ENCODE data around the gene CCL1.

Gene CCL1

DNA sequence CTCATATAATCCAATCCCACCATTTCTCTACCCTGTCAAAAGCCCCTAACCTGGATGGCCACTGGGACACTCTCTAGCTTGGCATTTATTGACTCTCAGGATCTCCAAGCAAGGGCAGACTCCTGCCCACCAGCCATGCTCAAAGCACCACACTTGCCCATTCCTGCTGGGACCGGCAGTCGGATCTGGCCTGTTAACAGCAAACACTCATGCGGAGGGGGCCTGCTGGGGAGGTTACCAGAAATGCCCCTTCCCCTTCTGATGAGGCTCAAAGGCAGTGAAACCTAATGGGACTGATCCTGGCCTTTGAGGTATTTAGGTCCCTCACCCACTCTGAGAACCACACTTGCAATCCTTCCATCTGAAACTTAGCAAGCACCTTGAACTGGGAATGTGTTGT, 6.5 kb upstream of the CCL1 start:
- no peak for ATAC-seq
- TF ChIP-seq RARB (CRISPR knock-in tag; IDR thresholded peaks at IDR 0.05) (no peak), GLIS3 (CRISPR knock-in tag; IDR thresholded peaks at IDR 0.05) (no peak), TCF4 (CRISPR knock-in tag; IDR thresholded peaks at IDR 0.05; ENCODE audit: borderline replicate concordance) (no peak), ISL1 (CRISPR knock-in tag; IDR thresholded peaks at IDR 0.05) (no peak), CSDC2 (CRISPR knock-in tag; IDR thresholded peaks at IDR 0.05) (no peak), POU6F1 (CRISPR knock-in tag; IDR thresholded peaks at IDR 0.05; ENCODE audit: borderline replicate concordance, low read depth) (no peak), CREB5 (CRISPR knock-in tag; IDR thresholded peaks at IDR 0.05; ENCODE audit: low read depth) (no peak), PATZ1 (CRISPR knock-in tag; IDR thresholded peaks at IDR 0.05; ENCODE audit: borderline replicate concordance) (no peak), ESRRG (CRISPR knock-in tag; IDR thresholded peaks at IDR 0.05) (no peak), TSHZ2 (CRISPR knock-in tag; IDR thresholded peaks at IDR 0.05) (no peak), ARNTL (CRISPR knock-in tag; IDR thresholded peaks at IDR 0.05; ENCODE audit: borderline replicate concordance, low read depth) (no peak), ZNF8 (CRISPR knock-in tag; IDR thresholded peaks at IDR 0.05) (no peak), ZC3H10 (CRISPR knock-in tag; IDR thresholded peaks at IDR 0.05) (no peak), ZFP30 (CRISPR knock-in tag; IDR thresholded peaks at IDR 0.05) (no peak), SNAI2 (CRISPR knock-in tag; IDR thresholded peaks at IDR 0.05) (no peak)

GRCh38 chr17:34368946-34369500, 6.0 kb upstream of the CCL1 start:
- ATAC-seq: no peak
- TF ChIP-seq CREB5 (CRISPR knock-in tag; IDR thresholded peaks at IDR 0.05; ENCODE audit: low read depth) (no peak), ZC3H10 (CRISPR knock-in tag; IDR thresholded peaks at IDR 0.05) (no peak), ZNF565 (CRISPR knock-in tag; conservative IDR thresholded peaks at IDR 0.05; ENCODE audit: low read depth) (no peak), PATZ1 (CRISPR knock-in tag; IDR thresholded peaks at IDR 0.05; ENCODE audit: borderline replicate concordance) (no peak), BACH2 (CRISPR knock-in tag; IDR thresholded peaks at IDR 0.05; ENCODE audit: borderline replicate concordance) (no peak), ZFP30 (CRISPR knock-in tag; IDR thresholded peaks at IDR 0.05) (no peak), POU6F1 (CRISPR knock-in tag; IDR thresholded peaks at IDR 0.05; ENCODE audit: borderline replicate concordance, low read depth) (no peak), ARNTL (CRISPR knock-in tag; IDR thresholded peaks at IDR 0.05; ENCODE audit: borderline replicate concordance, low read depth) (no peak), TOX (CRISPR knock-in tag; IDR thresholded peaks at IDR 0.05; ENCODE audit: borderline replicate concordance) (no peak), ZNF70 (CRISPR knock-in tag; IDR thresholded peaks at IDR 0.05) (no peak), GLIS3 (CRISPR knock-in tag; IDR thresholded peaks at IDR 0.05) (no peak), ZNF8 (CRISPR knock-in tag; IDR thresholded peaks at IDR 0.05) (no peak), OSR1 (CRISPR knock-in tag; IDR thresholded peaks at IDR 0.05) (no peak), ZFP3 (CRISPR knock-in tag; IDR thresholded peaks at IDR 0.05) (no peak), PPARA (CRISPR knock-in tag; IDR thresholded peaks at IDR 0.05; ENCODE audit: borderline replicate concordance) (no peak), CSRNP3 (CRISPR knock-in tag; IDR thresholded peaks at IDR 0.05) (no peak), ESRRG (CRISPR knock-in tag; IDR thresholded peaks at IDR 0.05) (no peak)

All from SK-N-SH treated with all-trans-retinoic acid at 6 μM for 48 hours (cell line).